ENCODE measurements around the gene CCDC39. TPM values are rescaled to one million over a fixed set of nuclear protein-coding genes. Genes with fewer than 3 reads are reported as not detected.

CCDC39 gene
- total and polyA plus RNA-seq, 12 donors: 0.08 to 0.37 (median 0.13) TPM; not detected in 9

GRCh38 chr3:180575571-180575970 is 103.7 kb downstream of the CCDC39 start:
- TF ChIP-seq, protein P1, sequence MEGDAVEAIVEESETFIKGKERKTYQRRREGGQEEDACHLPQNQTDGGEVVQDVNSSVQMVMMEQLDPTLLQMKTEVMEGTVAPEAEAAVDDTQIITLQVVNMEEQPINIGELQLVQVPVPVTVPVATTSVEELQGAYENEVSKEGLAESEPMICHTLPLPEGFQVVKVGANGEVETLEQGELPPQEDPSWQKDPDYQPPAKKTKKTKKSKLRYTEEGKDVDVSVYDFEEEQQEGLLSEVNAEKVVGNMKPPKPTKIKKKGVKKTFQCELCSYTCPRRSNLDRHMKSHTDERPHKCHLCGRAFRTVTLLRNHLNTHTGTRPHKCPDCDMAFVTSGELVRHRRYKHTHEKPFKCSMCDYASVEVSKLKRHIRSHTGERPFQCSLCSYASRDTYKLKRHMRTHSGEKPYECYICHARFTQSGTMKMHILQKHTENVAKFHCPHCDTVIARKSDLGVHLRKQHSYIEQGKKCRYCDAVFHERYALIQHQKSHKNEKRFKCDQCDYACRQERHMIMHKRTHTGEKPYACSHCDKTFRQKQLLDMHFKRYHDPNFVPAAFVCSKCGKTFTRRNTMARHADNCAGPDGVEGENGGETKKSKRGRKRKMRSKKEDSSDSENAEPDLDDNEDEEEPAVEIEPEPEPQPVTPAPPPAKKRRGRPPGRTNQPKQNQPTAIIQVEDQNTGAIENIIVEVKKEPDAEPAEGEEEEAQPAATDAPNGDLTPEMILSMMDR (IDR thresholded peaks at IDR 0.05): no peak
- no peak overlapping the region for H3K4me3 ChIP-seq
- H3K36me3 ChIP-seq (replicated peaks in 1 of 2): no peaks in the 10 kb centered on the region
- DNase-seq: no peak
- WGBS, 4 donors: 54 to 79% (median 73%) methylated on average over 3 of the region's 3 CpGs
- H3K9me3 ChIP-seq (replicated peaks in 1 of 3): no peaks in the 10 kb centered on the region
- no peaks in the 10 kb centered on the region for H3K4me1 ChIP-seq (replicated peaks in 1 of 2)
- no peaks in the 10 kb centered on the region for H3K27me3 ChIP-seq
- no peak overlapping the region for H3K27ac ChIP-seq
- intact Hi-C loops (cut with DNase I): no loop called here

DNA sequence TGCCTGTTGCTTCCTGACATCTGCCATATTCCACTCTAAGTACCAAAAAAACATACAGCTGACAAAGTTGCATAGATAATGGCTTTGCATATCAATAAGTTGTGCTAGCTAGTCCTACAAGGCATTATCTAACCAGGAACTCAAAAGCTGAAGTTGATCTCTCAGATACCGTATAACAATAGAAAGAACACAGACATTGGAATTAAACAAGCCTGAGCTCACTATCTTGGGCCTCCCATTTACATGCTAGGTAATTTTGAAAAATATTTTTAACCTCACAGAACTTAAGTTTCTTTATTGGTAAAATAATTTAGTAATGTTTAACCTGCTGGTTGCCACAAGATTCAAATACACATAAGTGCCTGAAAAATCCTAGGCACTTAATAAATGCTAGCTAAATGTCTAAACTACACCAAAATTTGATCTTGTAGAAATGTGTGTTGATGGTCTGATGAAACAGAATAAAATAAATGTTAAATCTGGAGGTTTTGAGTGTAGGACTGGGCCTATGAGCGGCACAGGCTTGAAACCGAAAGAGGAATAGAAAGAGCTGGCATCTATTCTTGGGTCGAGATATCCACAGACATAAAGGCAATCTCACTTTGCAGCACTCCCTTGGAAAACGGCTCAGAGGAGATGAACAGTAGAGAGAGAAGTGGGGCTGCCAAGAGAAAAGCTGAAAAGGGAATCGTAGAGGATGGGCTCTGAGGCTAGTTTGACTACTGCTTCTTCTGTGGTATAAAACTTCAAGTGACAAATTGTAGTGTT is 107.3 kb downstream of the CCDC39 start:
- Histone ChIP-seq H3K9me3 (replicated peaks in 1 of 3) (no peaks in the 10 kb centered on the region), H3K4me1 (replicated peaks in 1 of 2) (no peaks in the 10 kb centered on the region), H3K4me3 (no peak overlapping the region), H3K27ac (no peak overlapping the region), H3K36me3 (replicated peaks in 1 of 2) (no peaks in the 10 kb centered on the region), H3K27me3 (no peaks in the 10 kb centered on the region)
- intact Hi-C loops (cut with DNase I): no loop called here
- TF ChIP-seq, protein P1 (IDR thresholded peaks at IDR 0.05): no peak
- TF ChIP-seq POLR2A (IDR thresholded peaks at IDR 0.05): no peak
- 69 to 79% (median 70%) methylated on average over 6 of the region's 6 CpGs for WGBS, 4 donors
- no peak for DNase-seq

DNA sequence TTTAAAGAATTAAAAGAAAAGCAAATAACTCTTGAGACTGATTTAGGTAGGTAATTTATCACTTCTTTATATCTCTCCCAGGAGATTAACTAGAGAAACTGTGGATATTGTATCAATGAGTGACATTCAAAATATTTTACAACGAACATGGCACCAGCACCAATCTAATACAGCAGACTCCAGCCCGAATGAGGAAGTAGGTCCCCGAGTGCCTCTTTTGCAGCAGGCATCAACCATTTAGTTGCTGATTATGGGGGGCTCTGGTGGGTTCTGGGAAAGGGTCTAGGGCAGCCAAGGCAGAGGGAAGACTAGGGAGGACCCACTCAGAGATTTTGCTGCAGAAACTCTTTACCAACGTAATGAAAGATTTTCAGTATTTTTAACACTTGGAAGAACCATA is 109.1 kb downstream of the CCDC39 start:
- no peaks in the 10 kb centered on the region for H3K9me3 ChIP-seq (replicated peaks in 1 of 3)
- 44 to 69% (median 63%) methylated on average over 4 of the region's 4 CpGs for WGBS, 4 donors
- H3K27ac ChIP-seq: no peak overlapping the region
- no peak for TF ChIP-seq POLR2A (IDR thresholded peaks at IDR 0.05)
- no peak overlapping the region for H3K4me3 ChIP-seq
- H3K27me3 ChIP-seq: no peaks in the 10 kb centered on the region
- intact Hi-C loops (cut with DNase I): no loop called here
- H3K36me3 ChIP-seq (replicated peaks in 1 of 2): no peaks in the 10 kb centered on the region
- no peak for DNase-seq
- no peaks in the 10 kb centered on the region for H3K4me1 ChIP-seq (replicated peaks in 1 of 2)

- Histone ChIP-seq H3K9me3 (replicated peaks in 1 of 3) (no peaks in the 10 kb centered on the region), H3K27me3 (no peaks in the 10 kb centered on the region), H3K4me3 (no peak overlapping the region), H3K27ac (no peak overlapping the region), H3K36me3 (replicated peaks in 1 of 2) (no peaks in the 10 kb centered on the region), H3K4me1 (replicated peaks in 1 of 2) (no peaks in the 10 kb centered on the region)
- peak in 5 of 7 donors; percentile 20 to 56 (median 32) for DNase-seq
- WGBS, 4 donors: 23 to 51% (median 33%) methylated on average over 2 of the region's 2 CpGs
- TF ChIP-seq, protein P1 (IDR thresholded peaks at IDR 0.05): no peak
- intact Hi-C loops (cut with DNase I): no loop called here
Measured at GRCh38 chr3:180564676-180565075, 114.6 kb downstream of the CCDC39 start.

Small RNA genes within 50 kb of the gene (small RNA-seq; reads per million reads assigned to genes)
- gene AC068298.1 (0 reads per million in 2 donors), gene RNU6-486P (0 reads per million in 2 donors)

Other genes starting within 250 kb of the CCDC39 start
- 10 to 100 TPM; 18.9 to 44.1 (median 31.8) TPM for gene TTC14, start 77.3 kb downstream of the CCDC39 start, total RNA-seq
- gene TTC14, start 77.3 kb downstream of the CCDC39 start, polyA plus RNA-seq: 10 to 100 TPM; 15.3 to 41.7 (median 25.0) TPM
- 100 to 1,000 TPM in 7 of 9 donors, 10 to 100 TPM in 2; 92.5 to 211 (median 129) TPM for gene FXR1, start 233.2 kb upstream of the CCDC39 start, total RNA-seq
- 100 to 1,000 TPM in 1 of 3 donors, 10 to 100 TPM in 2; 76.6 to 164 (median 77.5) TPM for gene FXR1, start 233.2 kb upstream of the CCDC39 start, polyA plus RNA-seq

Measured in adrenal gland (tissue), 12 donors.